HL-60 (cell line): ENCODE data around the gene SMIM22.

Source experiments
- DNase-seq, 2 experiments: peaks; one replicate each; pipeline ENCODE4 v3.0.0-alpha.2; 2010 to 2020; ENCODE audit warnings: low read depth in 1 of 2, low spot score in 1 of 2
- H3K27ac ChIP-seq: fragments of 250-450 bp; sonication (Bioruptor Pico); replicated peaks from 2 replicates; pipeline ENCODE4 v1.5.1; 2020; ENCODE audit warnings: mild to moderate bottlenecking, moderate library complexity
- H3K27me3 ChIP-seq: fragments of 250-450 bp; sonication (Bioruptor Pico); 2 replicates; pipeline ENCODE4 v1.5.1; 2021; ENCODE audit warnings: mild to moderate bottlenecking, moderate library complexity; ENCODE audit not compliant: insufficient read depth, poor library complexity, severe bottlenecking
- H3K4me3 ChIP-seq: replicated peaks from 2 replicates; pipeline ENCODE4 v1.5.1; 2011; ENCODE audit warnings: mild to moderate bottlenecking, control low read depth, low read length; ENCODE audit not compliant: insufficient read depth
- GABPA ChIP-seq: IDR thresholded peaks from 2 replicates; pipeline ENCODE4 v1.6.1; 2012; ENCODE audit warnings: low read depth
- POLR2AphosphoS5 ChIP-seq: IDR thresholded peaks from 2 replicates; pipeline ENCODE4 v1.6.1; 2012; ENCODE audit warnings: low read depth
- SPI1 ChIP-seq: IDR thresholded peaks from 2 replicates; pipeline ENCODE4 v1.6.1; 2012; ENCODE audit warnings: low read depth, mild to moderate bottlenecking, borderline replicate concordance
- TF ChIP-seq, protein P1 (sequence below): IDR thresholded peaks from 2 replicates; pipeline ENCODE4 v1.6.1; 2012; ENCODE audit warnings: low read depth; ENCODE audit not compliant: insufficient replicate concordance
- TF ChIP-seq, protein P2 (sequence below): IDR thresholded peaks from one replicate; pipeline ENCODE4 v1.5.1; 2011; ENCODE audit warnings: low read length, control low read depth, inconsistent platforms; ENCODE audit not compliant: insufficient read depth

Gene SMIM22

DNA sequence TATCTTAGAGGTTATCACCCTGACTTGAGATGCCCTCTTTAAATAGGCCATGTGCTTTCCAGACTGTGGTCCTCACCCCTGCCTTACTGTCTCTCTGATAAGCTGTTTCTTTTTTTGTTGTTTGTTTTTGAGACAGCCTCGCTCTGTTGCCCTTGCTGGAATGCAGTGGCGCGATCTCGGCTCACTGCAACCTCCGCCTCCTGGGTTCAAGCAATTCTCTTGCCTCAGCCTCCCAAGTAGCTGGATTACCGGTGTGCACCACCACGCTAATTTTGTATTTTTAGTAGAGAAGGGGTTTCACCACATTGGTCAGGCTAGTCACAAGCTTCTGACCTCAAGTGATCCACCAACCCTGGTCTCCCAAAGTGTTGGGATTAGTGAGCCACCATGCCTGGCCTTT is 6.3 kb upstream of the SMIM22 start:
- no peak overlapping the region for H3K27ac ChIP-seq
- no peaks in the 10 kb centered on the region for H3K27me3 ChIP-seq
- no peak overlapping the region for H3K4me3 ChIP-seq
- TF ChIP-seq, protein P1, sequence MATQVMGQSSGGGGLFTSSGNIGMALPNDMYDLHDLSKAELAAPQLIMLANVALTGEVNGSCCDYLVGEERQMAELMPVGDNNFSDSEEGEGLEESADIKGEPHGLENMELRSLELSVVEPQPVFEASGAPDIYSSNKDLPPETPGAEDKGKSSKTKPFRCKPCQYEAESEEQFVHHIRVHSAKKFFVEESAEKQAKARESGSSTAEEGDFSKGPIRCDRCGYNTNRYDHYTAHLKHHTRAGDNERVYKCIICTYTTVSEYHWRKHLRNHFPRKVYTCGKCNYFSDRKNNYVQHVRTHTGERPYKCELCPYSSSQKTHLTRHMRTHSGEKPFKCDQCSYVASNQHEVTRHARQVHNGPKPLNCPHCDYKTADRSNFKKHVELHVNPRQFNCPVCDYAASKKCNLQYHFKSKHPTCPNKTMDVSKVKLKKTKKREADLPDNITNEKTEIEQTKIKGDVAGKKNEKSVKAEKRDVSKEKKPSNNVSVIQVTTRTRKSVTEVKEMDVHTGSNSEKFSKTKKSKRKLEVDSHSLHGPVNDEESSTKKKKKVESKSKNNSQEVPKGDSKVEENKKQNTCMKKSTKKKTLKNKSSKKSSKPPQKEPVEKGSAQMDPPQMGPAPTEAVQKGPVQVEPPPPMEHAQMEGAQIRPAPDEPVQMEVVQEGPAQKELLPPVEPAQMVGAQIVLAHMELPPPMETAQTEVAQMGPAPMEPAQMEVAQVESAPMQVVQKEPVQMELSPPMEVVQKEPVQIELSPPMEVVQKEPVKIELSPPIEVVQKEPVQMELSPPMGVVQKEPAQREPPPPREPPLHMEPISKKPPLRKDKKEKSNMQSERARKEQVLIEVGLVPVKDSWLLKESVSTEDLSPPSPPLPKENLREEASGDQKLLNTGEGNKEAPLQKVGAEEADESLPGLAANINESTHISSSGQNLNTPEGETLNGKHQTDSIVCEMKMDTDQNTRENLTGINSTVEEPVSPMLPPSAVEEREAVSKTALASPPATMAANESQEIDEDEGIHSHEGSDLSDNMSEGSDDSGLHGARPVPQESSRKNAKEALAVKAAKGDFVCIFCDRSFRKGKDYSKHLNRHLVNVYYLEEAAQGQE, result no peak
- TF ChIP-seq GABPA, result no peak
- TF ChIP-seq POLR2AphosphoS5, result no peak
- TF ChIP-seq, protein P2, sequence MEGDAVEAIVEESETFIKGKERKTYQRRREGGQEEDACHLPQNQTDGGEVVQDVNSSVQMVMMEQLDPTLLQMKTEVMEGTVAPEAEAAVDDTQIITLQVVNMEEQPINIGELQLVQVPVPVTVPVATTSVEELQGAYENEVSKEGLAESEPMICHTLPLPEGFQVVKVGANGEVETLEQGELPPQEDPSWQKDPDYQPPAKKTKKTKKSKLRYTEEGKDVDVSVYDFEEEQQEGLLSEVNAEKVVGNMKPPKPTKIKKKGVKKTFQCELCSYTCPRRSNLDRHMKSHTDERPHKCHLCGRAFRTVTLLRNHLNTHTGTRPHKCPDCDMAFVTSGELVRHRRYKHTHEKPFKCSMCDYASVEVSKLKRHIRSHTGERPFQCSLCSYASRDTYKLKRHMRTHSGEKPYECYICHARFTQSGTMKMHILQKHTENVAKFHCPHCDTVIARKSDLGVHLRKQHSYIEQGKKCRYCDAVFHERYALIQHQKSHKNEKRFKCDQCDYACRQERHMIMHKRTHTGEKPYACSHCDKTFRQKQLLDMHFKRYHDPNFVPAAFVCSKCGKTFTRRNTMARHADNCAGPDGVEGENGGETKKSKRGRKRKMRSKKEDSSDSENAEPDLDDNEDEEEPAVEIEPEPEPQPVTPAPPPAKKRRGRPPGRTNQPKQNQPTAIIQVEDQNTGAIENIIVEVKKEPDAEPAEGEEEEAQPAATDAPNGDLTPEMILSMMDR, result no peak
- TF ChIP-seq SPI1, result no peak
- no peak for DNase-seq

DNA sequence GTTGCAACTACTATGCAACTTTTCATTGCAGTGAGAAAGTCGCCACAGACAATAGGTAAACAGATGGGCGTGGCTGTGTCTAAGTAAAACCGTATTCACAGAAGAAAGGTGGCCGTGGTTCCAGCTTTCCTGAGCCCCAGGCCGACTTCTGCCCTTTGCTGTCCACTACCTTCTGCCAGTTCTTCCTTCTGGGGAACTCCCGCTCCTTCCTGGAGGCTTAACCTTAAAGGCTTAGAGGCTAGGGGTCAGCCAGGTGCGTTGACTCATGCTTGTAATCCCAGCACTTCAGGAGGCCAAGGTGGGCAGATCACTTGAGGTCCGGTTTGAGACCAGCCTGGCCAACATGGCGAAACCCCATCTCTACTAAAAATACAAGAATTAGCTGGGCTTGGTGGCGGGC is 4.9 kb upstream of the SMIM22 start:
- TF ChIP-seq GABPA (no peak), POLR2AphosphoS5 (no peak), SPI1 (no peak)
- TF ChIP-seq, protein P2, result no peak
- TF ChIP-seq, protein P1, result no peak
- Histone ChIP-seq H3K27me3 (no peaks in the 10 kb centered on the region), H3K4me3 (no peak overlapping the region), H3K27ac (no peak overlapping the region)
- no peak for DNase-seq

DNA sequence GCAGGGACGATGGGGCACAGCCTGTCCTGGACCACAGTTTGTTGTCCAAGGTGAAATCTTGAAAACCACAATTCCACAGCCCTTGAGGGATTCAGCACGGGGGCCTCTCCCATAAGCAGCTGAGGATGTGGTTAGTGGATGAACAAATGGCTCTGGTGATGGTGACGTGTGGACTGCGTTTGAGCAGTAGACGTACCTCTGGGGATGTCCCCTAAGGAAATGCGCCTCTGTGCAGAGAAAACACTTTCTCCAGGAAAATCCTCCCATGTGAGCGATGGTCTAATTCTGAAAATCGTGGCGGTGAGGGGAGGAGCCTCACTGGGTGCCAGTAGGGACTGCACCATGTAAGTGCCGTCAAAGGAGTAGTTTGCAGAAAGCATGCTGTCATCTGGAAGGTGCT is 4.3 kb upstream of the SMIM22 start:
- DNase-seq, result no peak
- H3K4me3 ChIP-seq, result no peak overlapping the region
- TF ChIP-seq, protein P1, result no peak
- TF ChIP-seq POLR2AphosphoS5, result no peak
- TF ChIP-seq SPI1, result no peak
- no peak for TF ChIP-seq GABPA
- TF ChIP-seq, protein P2, result no peak
- no peaks in the 10 kb centered on the region for H3K27me3 ChIP-seq
- H3K27ac ChIP-seq, result no peak overlapping the region
